ENCODE results near the gene ZNF469. TPM values are rescaled to one million over a fixed set of nuclear protein-coding genes. Genes with fewer than 3 reads are reported as not detected.

ZNF469 gene
- total RNA-seq, 1 donor from 2014 or later: 1.5 TPM

DNA sequence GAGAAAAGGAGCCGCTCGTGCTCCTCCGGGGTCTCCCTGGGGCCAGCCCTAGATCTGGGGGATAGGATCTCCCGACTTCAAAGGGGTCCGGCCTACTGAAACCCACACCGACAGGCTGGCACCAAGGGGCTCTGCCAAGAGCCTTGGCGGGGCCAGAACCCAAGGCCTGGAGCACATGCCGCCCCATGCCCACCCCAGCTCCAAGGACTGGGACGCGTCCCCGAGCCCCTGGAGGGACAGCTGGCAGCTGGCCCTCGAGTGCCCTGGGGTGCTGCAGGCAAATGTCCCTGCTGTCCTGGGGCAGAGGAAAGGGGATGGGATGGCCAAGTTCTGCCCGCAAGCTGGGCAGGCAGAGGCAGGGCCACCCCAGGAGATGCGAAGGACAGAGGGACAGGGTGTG, 38.5 kb downstream of the ZNF469 start:
- DNase-seq (ENCODE audit: extremely low spot score, unreplicated experiment): no peak
- no peaks in the 10 kb centered on the region for H3K9me3 Mint-ChIP-seq
- TF ChIP-seq CTCF (conservative IDR thresholded peaks at IDR 0.05): no peak
- H3K4me1 Mint-ChIP-seq (ENCODE audit: unreplicated experiment): peaks cover 8% of the 10 kb centered on the region
- H3K27me3 Mint-ChIP-seq: no peaks in the 10 kb centered on the region
- H3K27ac Mint-ChIP-seq: no peak overlapping the region
- no peaks in the 10 kb centered on the region for H3K36me3 Mint-ChIP-seq
- no peak overlapping the region for H3K4me3 Mint-ChIP-seq

DNA sequence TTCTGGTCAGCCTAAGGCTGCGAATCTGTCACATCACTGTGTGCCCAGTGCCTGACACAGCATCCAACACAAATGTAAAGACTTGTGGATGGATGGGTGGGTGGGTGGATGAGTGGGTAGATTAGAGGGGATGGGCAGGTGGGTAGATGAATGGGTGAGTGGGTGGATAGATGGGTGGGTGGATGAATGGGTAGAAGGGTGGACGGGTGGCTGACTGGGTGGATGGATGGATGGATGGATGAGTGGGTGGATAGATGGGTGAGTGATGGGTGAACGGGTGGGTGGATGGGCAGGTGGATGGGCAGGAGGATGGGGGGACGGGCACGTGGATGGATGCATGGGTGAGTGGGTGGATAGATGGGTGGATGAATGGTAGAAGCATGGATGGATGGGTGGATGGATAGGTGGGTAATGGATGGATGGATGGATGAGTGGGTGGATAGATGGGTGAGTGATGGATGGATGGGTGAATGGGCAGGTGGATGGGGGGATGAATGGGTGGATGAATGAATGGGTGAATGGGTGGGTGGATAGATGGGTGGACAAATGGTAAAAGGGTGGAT, 39.2 kb downstream of the ZNF469 start:
- no peaks in the 10 kb centered on the region for H3K36me3 Mint-ChIP-seq
- TF ChIP-seq CTCF (conservative IDR thresholded peaks at IDR 0.05): no peak
- no peaks in the 10 kb centered on the region for H3K9me3 Mint-ChIP-seq
- no peak for DNase-seq (ENCODE audit: extremely low spot score, unreplicated experiment)
- H3K4me3 Mint-ChIP-seq: no peak overlapping the region
- H3K27me3 Mint-ChIP-seq: no peaks in the 10 kb centered on the region
- no peak overlapping the region for H3K27ac Mint-ChIP-seq
- H3K4me1 Mint-ChIP-seq (ENCODE audit: unreplicated experiment): peaks cover 8% of the 10 kb centered on the region

DNA sequence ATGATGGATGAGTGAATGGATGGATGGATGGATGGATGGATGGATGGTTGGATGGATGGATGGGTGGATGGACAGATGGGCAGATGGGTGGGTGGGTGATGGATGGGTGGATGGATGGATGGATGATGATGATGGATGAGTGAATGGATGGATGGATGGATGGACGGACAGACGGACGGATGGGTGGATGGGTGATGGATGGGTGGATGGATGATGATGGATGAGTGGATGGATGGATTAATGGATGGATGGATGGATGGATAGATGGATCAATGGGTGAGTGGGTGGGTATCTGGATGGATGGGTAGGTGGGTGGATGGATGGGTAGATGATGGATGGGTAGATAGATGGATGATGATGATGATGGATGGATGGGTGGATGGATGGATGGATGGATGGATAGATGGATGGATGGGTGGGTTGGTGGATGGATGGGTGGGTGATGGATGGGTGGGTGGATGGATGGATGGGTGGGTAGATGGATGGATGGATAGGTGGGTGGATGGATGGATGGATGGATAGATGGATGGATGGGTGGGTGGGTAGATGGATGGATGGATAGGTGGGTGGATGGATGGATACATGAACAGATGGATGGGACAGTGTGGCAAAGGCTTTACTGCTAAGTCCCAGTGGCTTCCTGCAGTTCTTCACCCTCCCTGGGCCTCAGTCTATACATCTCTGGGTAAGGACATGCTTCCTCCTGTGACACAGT, 40.1 kb downstream of the ZNF469 start:
- DNase-seq (ENCODE audit: extremely low spot score, unreplicated experiment): no peak
- TF ChIP-seq CTCF (conservative IDR thresholded peaks at IDR 0.05): no peak
- H3K4me1 Mint-ChIP-seq (ENCODE audit: unreplicated experiment): peaks cover 8% of the 10 kb centered on the region
- no peak overlapping the region for H3K4me3 Mint-ChIP-seq
- H3K9me3 Mint-ChIP-seq: no peaks in the 10 kb centered on the region
- H3K27ac Mint-ChIP-seq: no peak overlapping the region
- no peaks in the 10 kb centered on the region for H3K36me3 Mint-ChIP-seq
- H3K27me3 Mint-ChIP-seq: no peaks in the 10 kb centered on the region

DNA sequence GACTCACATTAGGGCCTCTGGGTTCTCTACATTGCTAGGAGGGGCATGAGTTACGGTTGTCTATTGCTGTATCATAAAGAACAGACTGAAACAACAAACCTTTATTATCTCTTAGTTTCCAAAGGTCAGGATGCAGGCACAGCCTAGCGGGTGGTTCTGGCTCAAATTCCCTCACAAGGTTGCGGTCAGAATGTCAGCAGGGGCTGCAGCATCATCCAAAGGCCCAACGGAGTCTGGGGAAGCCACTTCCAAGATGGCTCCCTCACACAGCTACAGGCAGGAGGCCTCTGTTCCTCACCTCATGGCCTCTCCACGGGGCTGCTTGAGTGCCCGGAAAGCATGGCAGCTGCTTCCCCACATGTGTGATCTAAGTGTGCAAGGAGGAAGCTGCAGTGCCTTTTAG, 40.7 kb downstream of the ZNF469 start:
- Mint-ChIP-seq H3K4me3 (no peak overlapping the region), H3K4me1 (ENCODE audit: unreplicated experiment) (peaks cover 8% of the 10 kb centered on the region), H3K36me3 (no peaks in the 10 kb centered on the region), H3K27me3 (no peaks in the 10 kb centered on the region), H3K27ac (no peak overlapping the region), H3K9me3 (no peaks in the 10 kb centered on the region)
- no peak for TF ChIP-seq CTCF (conservative IDR thresholded peaks at IDR 0.05)
- no peak for DNase-seq (ENCODE audit: extremely low spot score, unreplicated experiment)

DNA sequence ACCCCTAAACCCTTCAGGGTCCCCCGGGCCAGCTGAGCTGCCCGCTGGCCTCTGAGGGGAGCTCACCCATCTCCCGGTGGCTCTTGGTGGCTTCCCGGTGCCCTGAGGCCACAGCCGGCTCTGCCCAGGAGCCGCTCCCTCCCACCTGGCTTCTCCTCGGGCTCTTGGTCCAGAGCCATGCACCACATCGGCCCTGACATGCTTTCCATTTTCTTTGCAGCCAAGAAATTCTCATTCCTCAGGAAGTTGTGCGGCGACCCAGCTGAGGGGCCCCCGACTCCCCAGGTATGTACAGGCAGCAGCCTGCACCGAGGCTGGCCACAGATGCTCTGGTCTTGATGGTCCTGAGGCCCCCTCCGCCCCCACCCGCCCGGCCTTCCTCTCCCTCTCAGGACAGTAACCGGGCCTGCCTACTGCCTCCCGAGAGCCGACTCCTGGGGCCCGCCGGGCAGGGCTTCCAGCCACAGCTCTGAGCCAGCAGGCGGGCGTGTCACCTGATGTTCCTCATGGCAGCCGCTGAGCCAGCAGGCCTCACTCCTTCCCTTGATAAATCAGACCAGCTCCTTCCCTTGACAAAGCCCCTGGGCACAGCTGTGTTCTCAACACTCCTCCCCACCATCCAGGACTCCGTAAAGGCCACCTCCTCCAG, 42.0 kb downstream of the ZNF469 start:
- Mint-ChIP-seq H3K9me3 (no peaks in the 10 kb centered on the region), H3K27me3 (no peaks in the 10 kb centered on the region), H3K4me3 (no peak overlapping the region), H3K4me1 (ENCODE audit: unreplicated experiment) (peaks cover 8% of the 10 kb centered on the region), H3K27ac (no peak overlapping the region), H3K36me3 (no peaks in the 10 kb centered on the region)
- DNase-seq (ENCODE audit: extremely low spot score, unreplicated experiment): no peak
- TF ChIP-seq CTCF (conservative IDR thresholded peaks at IDR 0.05): no peak
